CD8-positive, alpha-beta memory T cell (primary cell): ENCODE measurements around the gene OR5V1. TPM values are rescaled to one million over a fixed set of nuclear protein-coding genes. Genes with fewer than 3 reads are reported as not detected.

Source experiments
- CTCF ChIA-PET: fragments of 350-600 bp; sonication (Branson Sonifier 250); formaldehyde crosslinking; loops from one replicate; lab custom pipeline; 2021; ENCODE audit warnings: antibody characterized with exemption; lab: Charles Lee
- POLR2A ChIA-PET: fragments of 350-600 bp; sonication (Branson Sonifier 250); formaldehyde crosslinking; loops from one replicate; lab custom pipeline; 2021; ENCODE audit warnings: antibody characterized with exemption; lab: Charles Lee
- DNase-seq, 5 donors: peaks; one replicate each; pipeline versions ENCODE4 v3.0.0 to v3.0.0-alpha.2; 2020 to 2022; ENCODE audit warnings: mixed read lengths in 1 of 5
- H3K27ac ChIP-seq: one replicate; pipeline ENCODE4 v1.7.0; 2013; ENCODE audit warnings: low read depth, mild to moderate bottlenecking, low read length, moderate library complexity
- H3K27me3 ChIP-seq: 2 replicates; pipeline ENCODE4 v1.7.0; 2013; ENCODE audit warnings: low read length, mild to moderate bottlenecking; ENCODE audit not compliant: insufficient read depth, poor library complexity, severe bottlenecking
- H3K36me3 ChIP-seq: 2 replicates; pipeline ENCODE4 v1.7.0; 2013; ENCODE audit warnings: mild to moderate bottlenecking, low read length, moderate library complexity; ENCODE audit not compliant: insufficient read depth
- H3K4me1 ChIP-seq: 2 replicates; pipeline ENCODE4 v1.7.0; 2013; ENCODE audit warnings: mild to moderate bottlenecking, low read length, moderate library complexity; ENCODE audit not compliant: insufficient read depth
- H3K4me3 ChIP-seq: 2 replicates; pipeline ENCODE4 v1.7.0; 2013; ENCODE audit warnings: mild to moderate bottlenecking, low read length
- H3K9me3 ChIP-seq: 2 replicates; pipeline ENCODE4 v1.7.0; 2013; ENCODE audit warnings: mild to moderate bottlenecking, low read length
- H3K27ac Mint-ChIP-seq, 8 donors: one replicate each; pipeline ENCODE4 v1.8.0; 2020 to 2021; ENCODE audit warnings: mixed read lengths in 8 of 8, mild to moderate bottlenecking in 6 of 8, inconsistent platforms in 3 of 8, moderate library complexity in 3 of 8
- H3K27me3 Mint-ChIP-seq, 2 donors: one replicate each; pipeline ENCODE4 v1.8.0; 2020 to 2021; ENCODE audit warnings: mixed read lengths in 2 of 2, mild to moderate bottlenecking in 1 of 2, moderate library complexity in 1 of 2
- H3K36me3 Mint-ChIP-seq, 3 donors: one replicate each; pipeline ENCODE4 v1.8.0; 2020 to 2021; ENCODE audit warnings: mixed read lengths in 3 of 3, inconsistent platforms in 1 of 3, mild to moderate bottlenecking in 1 of 3
- H3K4me1 Mint-ChIP-seq, 3 donors: one replicate each; pipeline ENCODE4 v1.8.0; 2020 to 2021; ENCODE audit warnings: mixed read lengths in 3 of 3, inconsistent platforms in 1 of 3, mild to moderate bottlenecking in 1 of 3
- H3K4me3 Mint-ChIP-seq, 7 donors: one replicate each; pipeline ENCODE4 v1.8.0; 2020 to 2021; ENCODE audit warnings: mixed read lengths in 7 of 7, mild to moderate bottlenecking in 6 of 7, moderate library complexity in 4 of 7, inconsistent platforms in 2 of 7
- H3K9me3 Mint-ChIP-seq, 5 donors: one replicate each; pipeline ENCODE4 v1.8.0; 2020 to 2022; ENCODE audit warnings: mixed read lengths in 5 of 5, mild to moderate bottlenecking in 3 of 5, moderate library complexity in 2 of 5, inconsistent platforms in 1 of 5
- polyA plus RNA-seq: library from polyadenylated mRNA; unstranded; fragments of 300-500 nt; fragmentation: Illumina TruSeq; gene quantifications from one replicate; pipeline ENCODE4 v1.2.3, GENCODE V29; 2021
- total RNA-seq, 2 experiments: library from RNA; stranded (reverse); gene quantifications; one replicate each; pipeline ENCODE4 v1.2.3, GENCODE V29; 2021

Gene OR5V1
- total RNA-seq (not detected), polyA plus RNA-seq (not detected)

GRCh38 chr6:29368765-29369164 lies at the start of gene OR5V1:
TSS of gene OR5V1 (minus strand) at chr6:29368865. CDS start at chr6:29356195, 12,670 bp downstream.
- Mint-ChIP-seq H3K4me1 (no peaks in the 10 kb centered on the region), H3K36me3 (no peaks in the 10 kb centered on the region), H3K27ac (no peak within 1 kb of the TSS), H3K9me3 (peaks cover 0 to 2% (median 0%) of the 10 kb centered on the region in 5 donors), H3K4me3 (no peak within 1 kb of the TSS), H3K27me3 (peaks cover 14 to 43% of the 10 kb centered on the region in 2 donors)
- ChIA-PET POLR2A (no interaction called here), CTCF (no interaction called here)
- no peaks in the 10 kb centered on the region for H3K9me3 ChIP-seq
- no peak within 1 kb of the TSS for H3K4me3 ChIP-seq
- no peak within 1 kb of the TSS for H3K27ac ChIP-seq
- no peaks in the 10 kb centered on the region for H3K4me1 ChIP-seq
- H3K27me3 ChIP-seq = no peaks in the 10 kb centered on the region
- H3K36me3 ChIP-seq = no peaks in the 10 kb centered on the region
- DNase-seq = no peak

- no peak for DNase-seq
- H3K9me3 Mint-ChIP-seq = peaks cover 0 to 20% (median 8%) of the 10 kb centered on the region in 5 donors
- ChIA-PET POLR2A (no interaction called here), CTCF (no interaction called here)
- H3K27ac Mint-ChIP-seq = no peak within 1 kb of the TSS
- Histone ChIP-seq H3K36me3 (no peaks in the 10 kb centered on the region), H3K4me3 (no peak within 1 kb of the TSS), H3K27ac (no peak within 1 kb of the TSS), H3K9me3 (no peaks in the 10 kb centered on the region), H3K4me1 (no peaks in the 10 kb centered on the region), H3K27me3 (no peaks in the 10 kb centered on the region)
- H3K4me3 Mint-ChIP-seq = no peak within 1 kb of the TSS
- no peaks in the 10 kb centered on the region for H3K36me3 Mint-ChIP-seq
- H3K27me3 Mint-ChIP-seq = peaks cover 11 to 75% of the 10 kb centered on the region in 2 donors
- no peaks in the 10 kb centered on the region for H3K4me1 Mint-ChIP-seq
Measured at GRCh38 chr6:29414588-29414987, 45.9 kb upstream of the OR5V1 start, which contains the start of gene OR12D1. TSS of gene OR12D1 (plus strand) at chr6:29414928.

DNA sequence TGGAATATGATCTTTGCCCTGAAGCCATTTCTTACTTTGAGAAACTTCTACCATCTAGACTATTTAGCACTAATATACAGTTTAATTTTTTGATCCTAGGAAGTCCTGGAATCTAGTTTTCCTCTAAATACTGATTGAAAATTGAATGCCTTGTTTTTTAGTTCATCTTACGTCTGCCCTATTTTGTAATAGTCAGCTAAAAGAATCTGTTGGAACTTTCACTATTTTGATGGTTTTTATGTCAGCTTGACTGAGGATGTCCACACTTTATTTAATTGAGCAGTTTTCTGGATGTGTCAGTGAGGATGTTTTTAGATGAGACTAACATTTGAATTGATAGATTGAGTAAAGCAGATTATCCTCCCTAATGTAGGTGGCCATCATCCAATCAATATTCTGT lies 35.1 kb upstream of the OR5V1 start:
- CTCF ChIA-PET = no interaction called here
- H3K36me3 Mint-ChIP-seq = no peaks in the 10 kb centered on the region
- no peak overlapping the region for H3K27ac Mint-ChIP-seq
- Histone ChIP-seq H3K27ac (no peak overlapping the region), H3K4me1 (no peaks in the 10 kb centered on the region), H3K4me3 (no peak overlapping the region), H3K9me3 (no peaks in the 10 kb centered on the region), H3K36me3 (no peaks in the 10 kb centered on the region), H3K27me3 (no peaks in the 10 kb centered on the region)
- POLR2A ChIA-PET = no interaction called here
- no peaks in the 10 kb centered on the region for H3K4me1 Mint-ChIP-seq
- DNase-seq = no peak
- peaks cover 0 to 16% (median 3%) of the 10 kb centered on the region in 5 donors for H3K9me3 Mint-ChIP-seq
- H3K4me3 Mint-ChIP-seq = no peak overlapping the region
- peaks cover 19 to 72% of the 10 kb centered on the region in 2 donors for H3K27me3 Mint-ChIP-seq

DNA sequence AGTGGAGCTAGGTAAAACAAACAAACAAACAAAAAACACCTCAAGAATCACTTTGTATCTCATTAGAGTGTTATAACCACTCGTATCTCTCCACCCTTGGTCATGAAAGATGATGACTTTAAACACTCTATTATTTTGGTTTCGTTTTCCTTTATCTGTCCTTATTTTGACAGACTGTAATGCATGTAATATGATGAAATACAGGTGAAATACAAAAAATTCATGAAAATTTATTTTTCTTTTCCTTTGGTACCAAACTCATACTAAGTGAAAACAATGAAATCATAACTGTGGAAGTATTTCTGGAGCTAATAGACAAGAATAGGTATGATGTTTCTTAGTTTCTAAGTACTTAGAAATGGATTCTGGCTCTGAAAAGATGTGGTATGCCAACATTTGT lies 30.9 kb upstream of the OR5V1 start:
- H3K4me1 Mint-ChIP-seq = no peaks in the 10 kb centered on the region
- H3K36me3 Mint-ChIP-seq = no peaks in the 10 kb centered on the region
- no peak overlapping the region for H3K27ac ChIP-seq
- DNase-seq = no peak
- no peaks in the 10 kb centered on the region for H3K9me3 ChIP-seq
- peaks cover 16 to 68% of the 10 kb centered on the region in 2 donors for H3K27me3 Mint-ChIP-seq
- no peaks in the 10 kb centered on the region for H3K36me3 ChIP-seq
- H3K4me1 ChIP-seq = no peaks in the 10 kb centered on the region
- no peak overlapping the region for H3K27ac Mint-ChIP-seq
- peaks cover 0 to 3% (median 0%) of the 10 kb centered on the region in 5 donors for H3K9me3 Mint-ChIP-seq
- ChIA-PET POLR2A (no interaction called here), CTCF (no interaction called here)
- H3K4me3 Mint-ChIP-seq = no peak overlapping the region
- no peaks in the 10 kb centered on the region for H3K27me3 ChIP-seq
- H3K4me3 ChIP-seq = no peak overlapping the region

DNA sequence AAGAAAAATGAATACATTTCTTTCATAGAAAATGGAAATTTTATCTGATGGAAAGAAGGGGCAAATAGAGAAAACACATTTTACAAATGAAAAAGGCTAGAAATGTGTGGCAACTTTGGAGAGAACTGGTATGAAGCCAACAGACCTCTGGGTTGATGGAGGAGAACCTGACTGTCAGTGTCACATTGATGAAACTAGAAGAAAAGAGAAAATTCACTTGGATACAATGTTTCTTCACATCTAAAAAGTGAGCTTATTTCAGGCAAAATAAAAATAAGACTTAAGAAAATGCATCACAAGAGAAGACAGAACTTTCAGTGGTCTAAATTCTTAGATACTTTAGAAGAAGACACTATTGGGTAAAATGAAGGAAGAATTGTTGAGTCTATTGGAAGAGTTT lies 26.7 kb upstream of the OR5V1 start, which contains the start of gene OR12D2:
Gene OR12D2 (plus strand): TSS at position 301 of the 400 bp plus-strand sequence. CDS start 1,069 bp downstream, outside the sequence.
- no peaks in the 10 kb centered on the region for H3K9me3 ChIP-seq
- no peaks in the 10 kb centered on the region for H3K36me3 ChIP-seq
- Mint-ChIP-seq H3K4me3 (no peak within 1 kb of the TSS), H3K27ac (no peak within 1 kb of the TSS), H3K27me3 (peaks cover 13 to 54% of the 10 kb centered on the region in 2 donors), H3K9me3 (peaks cover 0 to 3% (median 0%) of the 10 kb centered on the region in 5 donors), H3K36me3 (peaks cover 0 to 1% (median 0%) of the 10 kb centered on the region in 3 donors), H3K4me1 (no peaks in the 10 kb centered on the region)
- H3K27ac ChIP-seq = no peak within 1 kb of the TSS
- no peak for DNase-seq
- ChIA-PET POLR2A (no interaction called here), CTCF (no interaction called here)
- no peaks in the 10 kb centered on the region for H3K4me1 ChIP-seq
- no peaks in the 10 kb centered on the region for H3K27me3 ChIP-seq
- H3K4me3 ChIP-seq = no peak within 1 kb of the TSS

DNA sequence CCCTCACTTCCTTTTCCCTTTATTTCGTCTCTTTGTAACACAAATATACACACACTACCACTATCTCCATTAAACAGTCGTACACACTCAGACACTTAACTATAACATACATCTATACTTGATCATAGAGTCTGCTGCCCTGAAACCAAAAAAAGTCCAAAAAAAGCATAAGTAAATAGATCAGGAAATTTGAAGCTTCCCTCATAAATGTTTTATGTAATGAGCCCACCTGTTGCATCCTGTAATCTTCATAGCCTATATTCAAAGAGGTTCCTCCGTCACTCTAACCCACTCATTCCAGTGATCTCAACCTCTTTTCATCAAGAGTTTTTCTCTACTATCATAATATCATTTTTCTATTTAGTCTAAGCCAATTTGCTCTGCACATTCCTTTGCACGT lies 19.9 kb upstream of the OR5V1 start:
- H3K27ac ChIP-seq = no peak overlapping the region
- peaks cover 0 to 2% (median 0%) of the 10 kb centered on the region in 5 donors for H3K9me3 Mint-ChIP-seq
- POLR2A ChIA-PET = no interaction called here
- H3K36me3 Mint-ChIP-seq = peaks cover 0 to 1% (median 0%) of the 10 kb centered on the region in 3 donors
- H3K27ac Mint-ChIP-seq = no peak overlapping the region
- CTCF ChIA-PET = no interaction called here
- no peak overlapping the region for H3K4me3 Mint-ChIP-seq
- no peaks in the 10 kb centered on the region for H3K4me1 Mint-ChIP-seq
- H3K27me3 ChIP-seq = peaks cover 3% of the 10 kb centered on the region
- no peaks in the 10 kb centered on the region for H3K4me1 ChIP-seq
- H3K36me3 ChIP-seq = no peaks in the 10 kb centered on the region
- no peak overlapping the region for H3K4me3 ChIP-seq
- peaks cover 16 to 42% of the 10 kb centered on the region in 2 donors for H3K27me3 Mint-ChIP-seq
- no peaks in the 10 kb centered on the region for H3K9me3 ChIP-seq
- no peak for DNase-seq

GRCh38 chr6:29376003-29376402 lies 7.3 kb upstream of the OR5V1 start:
- peaks cover 3% of the 10 kb centered on the region for H3K27me3 ChIP-seq
- H3K4me3 Mint-ChIP-seq = no peak overlapping the region
- H3K4me3 ChIP-seq = no peak overlapping the region
- H3K9me3 ChIP-seq = no peaks in the 10 kb centered on the region
- CTCF ChIA-PET = no interaction called here
- H3K27ac Mint-ChIP-seq = no peak overlapping the region
- DNase-seq = no peak
- H3K36me3 Mint-ChIP-seq = no peaks in the 10 kb centered on the region
- H3K9me3 Mint-ChIP-seq = no peaks in the 10 kb centered on the region
- no peak overlapping the region for H3K27ac ChIP-seq
- no peaks in the 10 kb centered on the region for H3K4me1 Mint-ChIP-seq
- H3K36me3 ChIP-seq = no peaks in the 10 kb centered on the region
- POLR2A ChIA-PET = no interaction called here
- H3K27me3 Mint-ChIP-seq = peaks cover 20 to 47% of the 10 kb centered on the region in 2 donors
- H3K4me1 ChIP-seq = no peaks in the 10 kb centered on the region

GRCh38 chr6:29375191-29375590 lies 6.5 kb upstream of the OR5V1 start, which contains the start of gene OR12D3:
TSS of gene OR12D3 (minus strand) at chr6:29375291. CDS start at chr6:29375287, 4 bp downstream.
- Mint-ChIP-seq H3K36me3 (no peaks in the 10 kb centered on the region), H3K4me1 (no peaks in the 10 kb centered on the region), H3K4me3 (no peak within 1 kb of the TSS), H3K27me3 (peaks cover 21 to 54% of the 10 kb centered on the region in 2 donors), H3K9me3 (no peaks in the 10 kb centered on the region), H3K27ac (no peak within 1 kb of the TSS)
- CTCF ChIA-PET = no interaction called here
- no peak for DNase-seq
- H3K27ac ChIP-seq = no peak within 1 kb of the TSS
- POLR2A ChIA-PET = no interaction called here
- H3K9me3 ChIP-seq = no peaks in the 10 kb centered on the region
- peaks cover 3% of the 10 kb centered on the region for H3K27me3 ChIP-seq
- no peaks in the 10 kb centered on the region for H3K36me3 ChIP-seq
- H3K4me1 ChIP-seq = no peaks in the 10 kb centered on the region
- no peak within 1 kb of the TSS for H3K4me3 ChIP-seq
